ENCODE data around the gene TBPL2.
"Not testable (repeated sequence)": the region's sequence is repeated elsewhere in the genome, so short reads cannot be mapped to it uniquely, and the experiment has no call there.

The TBPL2 gene

DNA sequence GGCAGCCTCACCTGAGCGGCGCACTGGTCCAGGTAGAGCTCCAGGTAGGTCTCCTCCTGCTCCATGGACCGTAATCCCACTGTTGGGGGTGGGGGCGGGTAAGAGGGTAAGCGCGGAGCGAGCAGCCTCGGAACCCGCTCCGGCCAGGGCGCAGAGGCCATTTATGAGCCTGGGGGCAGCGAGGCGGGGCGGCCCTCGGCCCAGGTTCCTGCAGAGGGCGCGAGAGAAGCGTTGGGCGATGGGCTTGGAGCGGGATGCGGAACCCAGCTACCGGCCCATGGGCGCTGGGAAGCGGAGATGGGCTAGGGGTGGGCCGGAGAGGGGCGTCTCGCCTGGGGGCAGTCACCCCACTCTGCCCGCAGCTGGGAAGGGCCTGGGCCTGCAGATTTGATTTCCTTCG, at the start of gene TBPL2:
Gene TBPL2 (minus strand): TSS at position 232 of the 400 bp plus-strand sequence. CDS start 167 bp downstream, at position 65.
- DNase-seq, result no peak

DNA sequence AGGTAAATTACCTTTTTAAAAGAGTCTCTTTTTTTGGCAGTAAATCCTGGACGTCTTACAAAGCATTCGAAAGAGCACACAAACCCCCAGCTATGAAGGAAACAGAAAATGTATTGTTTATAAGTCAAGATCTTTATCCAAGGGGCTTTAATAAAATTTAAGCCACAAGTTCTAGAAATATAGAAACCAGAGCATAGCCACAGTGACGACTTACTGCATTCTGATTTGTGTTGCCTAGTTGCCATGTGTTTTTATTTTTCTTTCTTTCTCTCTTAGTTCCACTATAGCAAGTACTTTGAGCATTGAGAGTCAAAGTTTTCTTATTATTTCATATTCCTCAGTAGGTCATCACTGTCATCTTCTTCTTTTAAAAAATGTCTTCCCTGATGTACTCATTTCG, 47.8 kb upstream of the TBPL2 start:
- no peak for DNase-seq

DNA sequence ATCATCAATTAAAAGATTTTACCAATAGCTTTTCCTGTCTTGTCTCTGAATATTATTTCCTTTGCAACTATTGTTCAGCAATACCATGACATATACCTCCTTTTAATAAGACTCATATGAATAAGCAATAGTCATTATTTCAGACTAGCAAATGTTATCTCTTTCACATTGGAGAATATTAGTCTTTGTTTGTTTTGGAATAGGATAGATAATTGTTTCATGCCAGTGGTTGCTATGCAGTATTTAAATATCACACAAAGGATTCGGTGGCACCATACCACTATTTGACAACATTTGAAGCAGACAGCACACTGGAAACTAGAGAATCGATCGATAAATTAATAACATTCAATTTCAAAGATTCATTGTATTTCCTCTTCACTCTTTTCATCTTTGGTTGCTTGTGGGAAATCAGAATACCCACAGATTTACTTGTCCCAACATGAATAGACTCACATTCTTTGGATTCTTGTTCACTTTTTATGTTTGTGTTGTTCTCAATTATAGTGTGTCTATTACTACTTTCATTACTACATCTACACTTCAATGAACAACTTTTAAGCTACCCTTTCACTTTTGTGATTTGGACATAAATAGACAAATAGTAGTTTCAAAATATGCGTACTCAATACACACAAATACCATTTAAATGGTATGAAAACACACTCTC, 42.7 kb upstream of the TBPL2 start:
- no peak for DNase-seq

DNA sequence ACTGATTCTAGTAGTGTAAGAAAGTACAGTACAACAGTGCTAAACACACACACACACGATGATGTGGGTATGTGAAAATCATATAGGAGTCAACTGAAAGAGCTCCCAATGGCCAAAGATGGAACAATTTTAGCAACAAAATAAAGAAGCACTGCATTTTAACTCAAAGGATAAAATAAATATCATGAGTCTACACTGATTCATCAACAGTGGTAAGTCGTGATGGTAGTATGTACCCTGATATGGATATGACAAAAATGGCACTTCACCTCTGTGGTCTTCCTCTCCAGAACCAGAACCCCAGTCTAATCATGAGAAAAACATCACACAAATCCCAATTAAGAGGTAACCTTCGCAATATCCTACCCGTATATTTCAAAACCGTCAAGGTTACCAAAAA, 41.4 kb upstream of the TBPL2 start:
- no peak for DNase-seq

DNA sequence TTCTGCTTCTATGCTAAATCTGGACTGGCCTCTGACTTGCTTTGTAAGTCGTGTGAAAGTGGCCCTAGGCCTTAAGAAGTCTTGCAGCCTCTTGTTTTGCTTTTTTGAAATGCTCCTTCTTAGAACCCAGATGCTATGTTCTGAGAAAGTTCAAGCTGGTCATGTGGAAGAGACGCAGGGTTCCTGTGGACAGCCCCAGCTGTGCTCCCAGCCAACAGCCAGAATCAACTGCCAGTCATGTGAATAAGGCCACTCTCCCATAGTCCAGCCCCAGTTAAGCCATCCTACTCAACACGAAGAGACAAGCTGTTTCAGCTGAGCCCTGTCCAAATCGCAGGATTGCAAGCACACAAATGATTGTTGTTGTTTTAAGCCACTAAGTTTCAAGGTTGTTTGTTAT, 37.3 kb upstream of the TBPL2 start:
- no peak for DNase-seq

DNA sequence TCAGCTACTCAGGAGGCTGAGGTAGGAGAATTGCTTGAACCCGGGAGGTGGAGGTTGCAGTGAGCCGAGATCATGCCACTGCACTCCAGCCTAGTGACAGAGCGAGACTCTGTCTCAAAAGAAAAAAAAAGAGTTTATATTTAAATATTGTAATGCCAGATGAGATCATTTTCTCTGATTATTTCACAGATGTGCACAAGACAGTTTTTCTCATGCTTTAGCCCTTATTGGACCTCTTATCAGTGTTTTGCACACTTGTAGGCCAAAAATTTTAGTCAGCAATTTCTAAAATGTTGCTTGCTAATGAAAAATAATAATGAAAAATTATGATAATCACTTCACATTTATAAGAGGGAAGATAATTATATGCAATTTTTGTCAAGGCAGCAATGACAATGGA, 36.0 kb upstream of the TBPL2 start:
- DNase-seq, result not testable (repeated sequence)

DNA sequence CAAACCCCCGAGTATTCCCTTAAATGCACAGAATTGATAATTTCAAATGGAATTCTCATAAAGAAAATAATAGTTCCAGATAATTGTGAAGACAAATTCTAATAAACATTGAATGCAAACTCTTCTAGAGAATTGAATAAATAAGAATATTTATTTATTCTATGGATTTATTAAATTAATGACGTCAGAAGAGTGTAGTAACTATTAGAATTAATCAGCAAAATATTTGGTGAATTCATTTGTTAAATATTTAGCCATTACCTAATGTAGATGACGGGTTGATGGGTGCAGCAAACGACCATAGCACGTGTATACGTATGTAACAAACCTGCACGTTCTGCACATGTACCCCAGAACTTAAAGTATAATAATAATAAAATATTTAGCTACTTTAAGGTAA, 33.4 kb upstream of the TBPL2 start:
- DNase-seq, result no peak

DNA sequence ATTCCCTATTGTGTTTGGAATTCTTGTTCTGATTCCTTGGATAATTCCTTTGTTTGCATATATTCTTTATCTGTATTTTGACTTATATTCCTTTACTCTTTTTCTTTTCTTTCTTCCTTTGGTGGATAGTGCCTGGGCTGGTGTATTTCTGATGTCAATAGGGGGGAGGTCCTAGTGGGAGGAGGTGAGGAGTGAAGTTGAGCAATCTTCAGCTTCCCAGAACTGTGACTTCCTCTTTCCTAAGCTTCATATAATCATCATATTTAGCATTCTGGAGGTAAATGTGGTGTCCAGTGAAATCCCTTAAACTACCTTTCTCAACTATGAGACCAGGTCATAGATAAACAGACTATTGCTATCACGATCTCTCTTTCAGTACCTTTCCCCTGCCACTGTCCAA, 29.6 kb upstream of the TBPL2 start:
- no peak for DNase-seq

DNA sequence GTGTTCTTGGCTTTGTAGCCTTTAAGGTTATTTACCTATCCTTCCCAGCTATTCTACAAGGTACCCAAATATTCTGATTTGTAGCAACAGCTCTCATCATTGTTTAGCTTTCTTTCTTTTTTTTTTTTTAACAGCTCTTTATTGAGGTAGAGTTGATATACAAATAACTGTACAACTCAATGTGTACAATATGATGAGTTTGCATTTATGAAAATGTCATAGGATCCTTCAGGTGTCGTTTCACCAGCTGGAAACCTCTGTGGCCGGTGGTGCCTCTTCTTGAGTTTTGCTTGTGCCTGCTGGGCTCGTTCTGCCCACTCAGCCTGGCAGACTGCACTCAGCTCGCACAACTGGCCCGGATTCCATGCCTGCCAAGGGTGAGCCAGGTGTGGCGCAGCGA, 26.9 kb upstream of the TBPL2 start:
- no peak for DNase-seq

DNA sequence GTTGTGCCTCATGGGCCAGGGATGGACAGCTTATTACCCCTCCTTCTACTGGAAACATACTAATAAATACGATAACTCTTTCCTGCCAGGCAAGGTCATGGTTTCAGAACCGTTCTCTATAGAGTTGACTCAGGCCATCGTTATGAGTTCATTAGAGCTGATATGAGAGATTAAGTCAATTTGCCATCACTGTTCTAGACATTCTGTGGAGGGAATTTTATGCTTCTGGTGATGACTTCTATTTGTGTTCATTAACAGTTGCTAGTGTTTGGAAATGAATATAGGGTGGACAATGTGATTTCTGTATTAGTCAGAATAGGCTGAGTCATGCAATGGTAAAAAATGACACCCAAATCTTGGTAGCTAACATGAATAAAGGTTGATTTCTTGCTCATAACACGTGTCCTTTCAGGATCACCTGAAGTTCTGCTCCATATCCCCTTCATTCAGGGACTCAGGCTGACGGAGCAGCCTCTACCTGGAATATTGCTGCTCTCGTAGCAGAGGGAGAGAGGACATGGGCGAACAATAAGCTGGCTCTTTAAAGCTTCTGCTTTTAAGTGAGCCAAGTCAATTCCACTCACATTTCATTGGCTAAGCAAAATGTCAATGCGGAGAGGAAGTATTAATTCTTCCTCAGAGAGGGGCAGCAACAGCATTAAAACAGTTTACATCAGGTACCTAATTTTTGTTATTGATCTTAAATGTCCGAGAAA, 18.5 kb upstream of the TBPL2 start:
- no peak for DNase-seq

DNA sequence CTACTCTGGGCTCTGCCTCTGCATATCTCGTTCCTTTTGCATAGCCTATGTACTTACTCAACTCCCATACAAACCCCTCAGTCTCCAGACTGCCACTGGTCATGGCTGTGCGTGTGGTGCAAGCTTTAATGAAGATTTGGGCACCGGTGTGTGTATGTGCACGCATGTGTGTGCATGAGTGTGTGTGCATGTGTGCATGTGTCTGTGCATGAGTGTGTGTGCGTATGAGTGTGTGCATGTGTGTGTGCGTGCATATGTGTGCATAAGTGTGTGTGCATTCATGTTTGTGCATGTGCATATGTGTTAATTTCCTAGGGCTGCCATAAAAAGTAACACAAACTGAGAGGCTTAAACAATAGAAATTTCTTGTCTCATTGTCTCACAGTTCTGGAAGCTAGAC, 17.1 kb upstream of the TBPL2 start:
- no peak for DNase-seq

DNA sequence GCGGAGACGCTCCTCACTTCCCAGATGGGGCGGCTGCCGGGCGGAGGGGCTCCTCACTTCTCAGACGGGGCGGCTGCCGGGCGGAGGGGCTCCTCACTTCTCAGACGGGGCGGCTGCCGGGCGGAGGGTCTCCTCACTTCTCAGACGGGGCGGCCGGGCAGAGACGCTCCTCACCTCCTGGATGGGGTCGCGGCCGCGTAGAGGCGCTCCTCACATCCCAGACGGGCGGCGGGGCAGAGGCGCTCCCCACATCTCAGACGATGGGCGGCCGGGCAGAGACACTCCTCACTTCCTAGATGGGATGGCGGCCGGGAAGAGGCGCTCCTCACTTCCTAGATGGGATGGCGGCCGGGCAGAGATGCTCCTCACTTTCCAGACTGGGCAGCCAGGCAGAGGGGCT, 16.0 kb upstream of the TBPL2 start:
- not testable (repeated sequence) for DNase-seq

DNA sequence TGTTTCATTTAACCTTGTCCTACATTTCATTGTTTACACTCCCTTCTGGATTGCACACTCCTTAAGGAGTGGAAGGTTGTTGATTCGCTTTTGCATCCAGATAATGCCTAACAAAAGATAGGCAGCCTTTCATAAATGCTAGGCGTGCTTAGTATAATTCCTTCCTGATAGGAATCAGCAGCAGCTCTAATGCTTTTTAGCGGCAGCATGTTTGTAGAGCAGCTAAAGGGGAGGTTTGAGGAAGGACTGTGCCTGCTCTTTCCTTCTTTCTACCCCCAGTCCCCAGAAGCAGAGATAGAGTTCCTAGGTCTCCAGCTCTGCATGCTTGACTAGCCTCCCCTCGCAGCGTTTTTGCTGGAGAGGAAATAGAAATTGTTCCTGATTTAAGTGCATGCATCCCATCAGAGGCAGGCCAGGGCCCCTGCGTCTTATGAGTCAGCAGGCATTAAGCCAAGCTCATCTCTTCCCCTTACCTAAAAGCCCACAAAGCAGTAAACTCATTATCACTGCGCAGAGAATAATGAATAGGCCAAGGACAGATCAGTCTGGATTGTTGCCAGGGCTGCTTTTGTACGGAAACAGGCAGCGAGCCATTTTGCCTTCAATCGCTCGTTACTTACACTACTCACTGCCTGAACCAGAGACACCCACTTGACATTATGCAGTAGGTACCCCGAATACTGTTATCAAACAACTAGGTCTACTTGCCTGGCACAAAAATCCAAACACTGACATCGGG, 14.0 kb upstream of the TBPL2 start:
- no peak for DNase-seq

DNA sequence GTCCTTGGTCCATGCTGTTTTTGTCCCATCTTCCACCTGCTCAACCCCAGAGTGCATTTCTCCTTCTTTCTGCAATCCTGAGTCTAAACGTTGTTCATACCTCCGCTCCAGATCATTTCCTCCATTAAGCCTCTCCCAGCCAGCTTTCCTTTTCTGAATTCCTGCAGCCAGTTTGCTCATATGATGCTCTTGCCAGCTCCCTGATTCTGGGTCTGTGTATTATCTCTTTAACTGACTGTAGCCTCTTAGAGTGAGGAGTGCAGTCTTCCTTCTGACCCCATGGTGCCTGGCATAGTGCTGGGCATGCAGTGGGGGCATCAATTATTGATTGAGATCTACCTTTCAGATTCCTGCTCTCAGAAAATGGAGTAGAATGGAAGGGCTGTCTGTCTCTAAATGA, 11.5 kb upstream of the TBPL2 start:
- no peak for DNase-seq

DNA sequence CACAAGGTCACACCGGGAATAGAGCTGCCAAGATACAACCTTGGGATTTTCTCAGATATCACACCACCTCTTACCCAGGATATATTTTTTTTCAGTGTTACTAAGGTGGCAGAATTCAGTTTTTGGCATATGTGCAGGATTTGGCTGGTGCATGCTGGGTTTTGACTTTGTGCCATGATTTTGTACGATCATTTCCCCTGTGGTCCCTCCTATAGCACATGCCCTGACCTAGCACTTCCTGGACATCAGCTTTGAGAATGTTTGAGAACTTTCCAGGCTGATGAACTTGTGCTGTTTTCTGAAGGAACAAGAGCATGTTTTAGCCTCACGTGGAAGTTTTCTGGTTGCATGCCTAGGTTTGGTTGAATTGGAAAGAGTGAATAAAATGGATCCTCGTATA, 11.0 kb upstream of the TBPL2 start:
- no peak for DNase-seq

DNA sequence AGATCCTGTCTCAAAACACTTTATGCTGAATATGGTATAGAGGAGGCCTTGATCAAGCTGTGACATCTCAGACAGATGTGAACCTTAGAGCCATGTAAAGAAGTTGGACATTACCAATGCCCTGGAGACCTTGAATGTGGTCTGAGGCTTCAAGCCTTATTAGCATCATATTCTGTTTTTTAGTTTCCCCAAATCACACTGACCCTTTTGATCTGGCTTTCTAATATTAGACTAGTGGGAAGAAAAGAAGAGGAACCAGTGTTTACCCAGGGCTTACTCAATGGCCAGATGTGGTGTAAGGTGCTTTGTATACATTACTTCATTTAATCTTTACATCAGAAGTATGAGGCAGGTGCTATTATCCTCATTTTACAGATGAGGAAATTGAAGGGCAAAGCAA, 10.6 kb upstream of the TBPL2 start:
- no peak for DNase-seq

DNA sequence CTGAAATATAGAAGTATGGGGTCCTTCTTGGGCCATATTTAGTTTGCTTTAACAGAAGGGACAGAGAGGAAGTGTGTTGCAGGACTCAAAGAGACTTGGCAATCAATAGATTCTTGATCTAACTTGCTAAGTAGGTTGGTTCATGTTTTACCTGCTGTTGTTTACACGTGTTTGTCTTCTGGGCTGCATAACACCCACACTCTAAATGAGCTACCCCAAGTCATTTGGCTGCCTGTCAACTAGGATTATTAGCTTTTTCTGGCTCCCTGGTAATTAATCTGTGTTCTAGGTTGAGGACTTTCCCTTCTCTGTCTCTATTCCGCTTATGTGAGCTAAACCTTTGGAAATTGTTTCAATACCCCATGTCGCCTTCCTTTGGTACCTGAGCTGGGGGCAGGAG, 10.1 kb upstream of the TBPL2 start:
- DNase-seq, result no peak

DNA sequence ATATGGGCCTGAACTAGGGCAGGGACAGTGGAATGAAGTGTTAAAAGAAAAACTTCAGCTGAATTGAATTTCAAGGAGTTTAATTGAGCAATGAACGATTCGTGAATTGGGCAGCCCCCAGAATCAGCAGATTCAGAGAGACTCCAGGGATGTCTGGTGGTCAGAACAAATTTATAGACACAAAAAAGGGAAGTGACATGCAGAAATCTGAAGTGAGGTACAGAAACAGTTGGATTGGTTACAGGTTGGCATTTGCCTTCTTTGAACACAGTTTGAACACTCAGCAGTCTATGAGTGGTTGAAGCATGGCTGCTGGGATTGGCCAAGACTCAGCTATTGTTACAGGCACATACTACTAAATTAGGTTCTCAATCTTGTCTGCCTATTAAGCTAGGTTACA, 9.7 kb upstream of the TBPL2 start:
- DNase-seq, result no peak

DNA sequence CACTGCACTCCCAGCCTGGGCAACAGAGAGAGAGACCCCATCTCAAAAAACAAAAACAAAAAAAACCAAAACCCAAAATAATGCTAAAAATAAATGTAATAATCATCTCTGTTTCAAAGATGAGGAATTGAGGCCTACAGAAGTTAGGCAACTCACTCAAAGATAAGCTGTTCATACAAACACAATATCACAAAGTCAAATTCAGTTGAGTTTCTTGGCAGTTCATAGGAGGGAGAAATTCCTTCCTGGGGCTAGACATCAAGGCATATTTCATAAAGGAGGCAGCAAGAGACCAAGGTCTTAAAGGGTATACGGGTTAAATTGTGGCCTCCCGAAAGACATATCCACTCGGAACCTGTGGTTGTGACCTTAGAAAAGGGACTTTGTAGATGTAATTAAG, 8.7 kb upstream of the TBPL2 start:
- DNase-seq, result no peak

DNA sequence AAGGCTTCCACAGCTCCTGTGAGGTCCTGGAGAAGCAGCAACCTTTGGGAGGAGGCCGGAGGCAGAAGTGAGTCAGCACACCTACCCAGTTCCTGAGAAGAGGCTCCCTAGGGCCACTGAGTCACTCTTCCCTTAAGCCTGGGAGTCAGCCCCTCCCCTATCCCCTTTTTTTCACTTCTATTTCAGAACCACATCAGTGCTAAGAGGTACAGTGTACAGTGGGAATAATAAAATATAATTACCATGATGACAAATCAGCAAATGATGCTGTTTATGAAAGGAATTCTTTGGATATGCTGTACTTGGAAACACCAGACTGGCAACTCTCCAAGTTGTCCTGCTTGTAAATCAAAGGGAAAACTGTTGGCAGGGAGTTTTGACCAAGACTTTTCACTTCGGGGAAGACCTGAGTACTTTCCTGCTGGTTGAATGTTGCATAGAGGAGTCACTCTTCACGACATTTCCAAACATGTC, 7.8 kb upstream of the TBPL2 start:
- DNase-seq, result no peak

DNA sequence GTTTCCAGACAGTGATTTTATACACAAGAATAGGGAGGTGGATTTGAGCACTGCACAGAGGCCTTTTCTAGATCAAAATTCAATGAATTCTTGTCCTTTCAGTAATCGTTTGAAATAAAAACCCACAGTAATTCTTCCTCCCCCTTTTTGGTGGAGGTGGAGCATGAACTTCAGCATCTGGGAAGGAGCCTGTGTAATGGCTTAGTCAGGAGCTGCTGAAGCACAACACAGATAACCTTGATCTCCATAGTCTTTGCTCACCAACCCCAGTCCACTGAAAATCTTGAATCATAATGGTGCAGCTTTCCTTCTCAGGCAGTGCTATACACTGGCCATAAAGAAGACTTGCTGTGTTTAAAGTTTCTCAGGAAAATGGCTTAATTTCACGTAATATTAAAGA, 6.4 kb upstream of the TBPL2 start:
- no peak for DNase-seq

DNA sequence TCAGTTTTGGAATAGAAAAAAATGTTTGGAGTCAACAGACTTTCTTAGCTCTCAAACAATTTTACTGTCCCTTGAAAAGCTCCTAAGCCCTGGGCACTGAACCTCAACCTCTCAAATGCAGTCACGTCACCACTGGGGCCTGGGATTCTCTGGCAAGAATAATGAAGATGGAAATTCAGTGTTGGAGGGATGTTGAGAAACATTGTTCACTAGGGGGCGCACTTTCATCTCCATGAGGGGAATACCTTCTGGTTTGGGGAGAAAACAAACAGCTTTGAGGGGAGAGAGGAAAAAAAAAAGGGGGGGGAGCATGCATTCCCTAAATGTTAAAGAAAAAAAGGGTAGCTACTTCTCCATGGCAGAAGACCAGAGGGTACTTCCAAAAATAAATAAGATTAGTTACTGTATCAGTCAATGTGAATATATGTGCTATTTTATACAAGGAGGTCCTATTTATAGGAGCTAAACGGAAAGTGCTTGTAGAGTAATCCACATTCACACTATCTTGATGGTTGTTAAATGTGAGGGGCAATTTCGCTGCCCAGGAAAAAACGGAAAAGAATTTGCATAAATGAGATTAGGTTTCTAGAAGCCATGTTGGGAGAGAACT, 5.8 kb upstream of the TBPL2 start:
- peak; percentile 64 for DNase-seq

DNA sequence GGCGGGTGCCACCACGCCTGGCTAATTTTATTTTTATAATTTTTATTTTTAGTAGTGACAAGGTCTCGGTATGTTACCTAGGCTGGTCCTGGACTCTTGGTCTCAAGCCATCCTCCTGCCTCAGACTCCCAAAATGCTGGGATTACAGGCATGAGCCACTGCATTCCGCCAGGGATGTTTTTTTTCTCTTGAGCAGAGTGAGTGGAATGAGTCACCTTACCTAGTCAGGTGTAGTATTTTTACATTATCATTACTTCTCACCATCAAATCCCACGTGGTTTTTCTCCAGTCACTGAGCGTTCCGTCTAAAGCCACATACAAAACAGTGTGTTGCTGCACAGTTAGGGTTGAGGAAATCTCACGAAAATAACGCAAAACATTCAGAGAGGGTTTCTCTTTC, 870 bp upstream of the TBPL2 start:
- DNase-seq, result no peak

Data from CD4-positive, alpha-beta T cell treated with Interleukin-10 for 1 hour (primary cell).